HUES64 (cell line): ENCODE measurements around the gene AFAP1L1. TPM values are rescaled to one million over a fixed set of nuclear protein-coding genes. Genes with fewer than 3 reads are reported as not detected.

Source experiments
- H3K27ac ChIP-seq: 2 replicates; pipeline ENCODE4 v1.7.0; 2013; ENCODE audit warnings: low read depth, low read length, inconsistent platforms
- H3K27me3 ChIP-seq: 2 replicates; pipeline ENCODE4 v1.6.1; 2013; ENCODE audit warnings: mild to moderate bottlenecking, low read length; ENCODE audit not compliant: insufficient read depth
- H3K36me3 ChIP-seq: 2 replicates; pipeline ENCODE4 v1.6.1; 2013; ENCODE audit warnings: mild to moderate bottlenecking, low read length; ENCODE audit not compliant: insufficient read depth
- H3K4me1 ChIP-seq: 2 replicates; pipeline ENCODE4 v1.6.1; 2013; ENCODE audit warnings: mild to moderate bottlenecking, low read length, moderate library complexity; ENCODE audit not compliant: insufficient read depth
- H3K4me3 ChIP-seq: 2 replicates; pipeline ENCODE4 v1.5.1; 2013; ENCODE audit warnings: mild to moderate bottlenecking, low read length, moderate library complexity
- H3K9ac ChIP-seq: 2 replicates; pipeline ENCODE4 v1.6.1; 2013; ENCODE audit warnings: mild to moderate bottlenecking, low read depth, low read length
- H3K9me3 ChIP-seq: 2 replicates; pipeline ENCODE4 v1.6.1; 2013; ENCODE audit warnings: low read depth, low read length; ENCODE audit not compliant: insufficient read depth
- WGBS: fragments of 150-250, 120-280 bp; methylation state at CpG from one replicate; pipeline ENCODE4 v1.1.7; 2013; ENCODE audit warnings: missing lambda C conversion rate; 5-methylcytosine and 5-hydroxymethylcytosine counted together
- polyA plus RNA-seq, 2 experiments: library from polyadenylated mRNA; stranded (reverse); fragments of 50-300 nt; gene quantifications; one replicate each; pipeline ENCODE4 v1.2.3, GENCODE V29; 2013

The AFAP1L1 gene
- polyA plus RNA-seq (2013, experiment 1 of 2) = 2.2 TPM
- polyA plus RNA-seq (2013, experiment 2 of 2) = 3.6 TPM

- H3K36me3 ChIP-seq = no peaks in the 10 kb centered on the region
- H3K9ac ChIP-seq = no peak within 1 kb of the TSS
- H3K27me3 ChIP-seq = peaks cover 44% of the 10 kb centered on the region
- H3K4me3 ChIP-seq = peak within 1 kb of the TSS; percentile 74
- peaks cover 15% of the 10 kb centered on the region for H3K4me1 ChIP-seq
- under 1% methylated on average over 81 of the region's 81 CpGs for WGBS
- H3K27ac ChIP-seq = no peak within 1 kb of the TSS
- no peaks in the 10 kb centered on the region for H3K9me3 ChIP-seq
These were observed at the start of gene AFAP1L1 for GRCh38 chr5:149271716-149272563. Gene AFAP1L1 (plus strand): TSS chr5:149271859. CDS start chr5:149271969, 110 bp downstream.

- Histone ChIP-seq H3K27me3 (no peaks in the 10 kb centered on the region), H3K36me3 (no peaks in the 10 kb centered on the region), H3K4me3 (no peak overlapping the region), H3K9me3 (no peaks in the 10 kb centered on the region), H3K4me1 (no peaks in the 10 kb centered on the region), H3K27ac (no peak overlapping the region), H3K9ac (no peak overlapping the region)
- 92% methylated on average over 9 of the region's 11 CpGs for WGBS
These were observed 48.4 kb upstream of the AFAP1L1 start for GRCh38 chr5:149223081-149223848.

- no peak overlapping the region for H3K9ac ChIP-seq
- no peaks in the 10 kb centered on the region for H3K36me3 ChIP-seq
- no peak overlapping the region for H3K4me3 ChIP-seq
- no peak overlapping the region for H3K27ac ChIP-seq
- H3K27me3 ChIP-seq = no peaks in the 10 kb centered on the region
- H3K4me1 ChIP-seq = no peaks in the 10 kb centered on the region
- WGBS = 95% methylated on average over 5 of the region's 5 CpGs
- no peaks in the 10 kb centered on the region for H3K9me3 ChIP-seq
These were observed 47.4 kb upstream of the AFAP1L1 start for GRCh38 chr5:149224282-149224681.

GRCh38 chr5:149227168-149227826 is 44.4 kb upstream of the AFAP1L1 start:
- no peaks in the 10 kb centered on the region for H3K27me3 ChIP-seq
- H3K27ac ChIP-seq = no peak overlapping the region
- no peak overlapping the region for H3K9ac ChIP-seq

GRCh38 chr5:149228618-149229297 is 42.9 kb upstream of the AFAP1L1 start:
- WGBS = 68% methylated on average over 5 of the region's 5 CpGs
- Histone ChIP-seq H3K36me3 (no peaks in the 10 kb centered on the region), H3K4me3 (no peak overlapping the region), H3K9me3 (no peaks in the 10 kb centered on the region), H3K9ac (no peak overlapping the region), H3K4me1 (no peaks in the 10 kb centered on the region), H3K27me3 (no peaks in the 10 kb centered on the region), H3K27ac (no peak overlapping the region)

More at GRCh38 chr5:149227168-149227826, 44.4 kb upstream of the AFAP1L1 start:
- H3K9me3 ChIP-seq = no peaks in the 10 kb centered on the region
- no peaks in the 10 kb centered on the region for H3K4me1 ChIP-seq
- H3K4me3 ChIP-seq = no peak overlapping the region
- 85% methylated on average over 2 of the region's 2 CpGs for WGBS
- no peaks in the 10 kb centered on the region for H3K36me3 ChIP-seq

- H3K36me3 ChIP-seq = no peaks in the 10 kb centered on the region
- H3K4me3 ChIP-seq = no peak overlapping the region
- no peak overlapping the region for H3K27ac ChIP-seq
- 73% methylated on average over 6 of the region's 6 CpGs for WGBS
- no peaks in the 10 kb centered on the region for H3K4me1 ChIP-seq
- no peak overlapping the region for H3K9ac ChIP-seq
- H3K9me3 ChIP-seq = no peaks in the 10 kb centered on the region
- no peaks in the 10 kb centered on the region for H3K27me3 ChIP-seq
These were observed 42.2 kb upstream of the AFAP1L1 start for GRCh38 chr5:149229298-149229937.

- no peak overlapping the region for H3K4me3 ChIP-seq
- H3K9me3 ChIP-seq = no peaks in the 10 kb centered on the region
- H3K27ac ChIP-seq = no peak overlapping the region
- H3K4me1 ChIP-seq = no peaks in the 10 kb centered on the region
- no peaks in the 10 kb centered on the region for H3K36me3 ChIP-seq
- no peak overlapping the region for H3K9ac ChIP-seq
- 0 out of 2 replicates have a peak, but pooled peaks cover 4% of the 10 kb centered on the region for H3K27me3 ChIP-seq
These were observed 35.8 kb upstream of the AFAP1L1 start for GRCh38 chr5:149235841-149236240.

- Histone ChIP-seq H3K9me3 (no peaks in the 10 kb centered on the region), H3K27ac (no peak overlapping the region), H3K9ac (no peak overlapping the region), H3K4me3 (no peak overlapping the region), H3K4me1 (no peaks in the 10 kb centered on the region), H3K36me3 (no peaks in the 10 kb centered on the region), H3K27me3 (0 out of 2 replicates have a peak, but pooled peaks cover 4% of the 10 kb centered on the region)
- 78% methylated on average over 4 of the region's 4 CpGs for WGBS
These were observed 34.0 kb upstream of the AFAP1L1 start for GRCh38 chr5:149237662-149238061.

- no peaks in the 10 kb centered on the region for H3K4me1 ChIP-seq
- no peaks in the 10 kb centered on the region for H3K9me3 ChIP-seq
- WGBS = 42% methylated on average over 2 of the region's 2 CpGs
- 0 out of 2 replicates have a peak, but pooled peaks cover 4% of the 10 kb centered on the region for H3K27me3 ChIP-seq
- no peak overlapping the region for H3K27ac ChIP-seq
- H3K9ac ChIP-seq = no peak overlapping the region
- no peaks in the 10 kb centered on the region for H3K36me3 ChIP-seq
- H3K4me3 ChIP-seq = no peak overlapping the region
These were observed 33.1 kb upstream of the AFAP1L1 start for GRCh38 chr5:149238540-149238939.

GRCh38 chr5:149239917-149240316 is 31.7 kb upstream of the AFAP1L1 start:
- H3K4me3 ChIP-seq = no peak overlapping the region

More at GRCh38 chr5:149239917-149240316, 31.7 kb upstream of the AFAP1L1 start:
- 94% methylated on average over 2 of the region's 2 CpGs for WGBS
- Histone ChIP-seq H3K27ac (no peak overlapping the region), H3K4me1 (no peaks in the 10 kb centered on the region), H3K9ac (no peak overlapping the region), H3K27me3 (0 out of 2 replicates have a peak, but pooled peaks cover 4% of the 10 kb centered on the region), H3K36me3 (no peaks in the 10 kb centered on the region), H3K9me3 (no peaks in the 10 kb centered on the region)
